Activated naive CD4-positive, alpha-beta T cell treated with anti-CD3 and anti-CD28 coated beads, Interleukin-2, amount 50 U/mL, for 24 hours (primary cell): ENCODE results near the gene ST7.
A peak's percentile ranks its signal among the peaks of the same experiment; 100 is the strongest.
"Not testable (repeated sequence)": the region's sequence is repeated elsewhere in the genome, so short reads cannot be mapped to it uniquely, and the experiment has no call there.

Experiments used
- H3K27ac Mint-ChIP-seq: one replicate; pipeline ENCODE4 v1.8.0; 2021; ENCODE audit warnings: mild to moderate bottlenecking, mixed read lengths
- H3K27me3 Mint-ChIP-seq: one replicate; pipeline ENCODE4 v1.8.0; 2021; ENCODE audit warnings: mixed read lengths
- H3K36me3 Mint-ChIP-seq: one replicate; pipeline ENCODE4 v1.8.0; 2021; ENCODE audit warnings: mixed read lengths
- H3K4me1 Mint-ChIP-seq: one replicate; pipeline ENCODE4 v1.8.0; 2021; ENCODE audit warnings: mixed read lengths
- H3K4me3 Mint-ChIP-seq: one replicate; pipeline ENCODE4 v1.8.0; 2021; ENCODE audit warnings: mild to moderate bottlenecking, mixed read lengths
- H3K9me3 Mint-ChIP-seq: one replicate; pipeline ENCODE4 v1.8.0; 2021; ENCODE audit warnings: mixed read lengths

The ST7 gene

DNA sequence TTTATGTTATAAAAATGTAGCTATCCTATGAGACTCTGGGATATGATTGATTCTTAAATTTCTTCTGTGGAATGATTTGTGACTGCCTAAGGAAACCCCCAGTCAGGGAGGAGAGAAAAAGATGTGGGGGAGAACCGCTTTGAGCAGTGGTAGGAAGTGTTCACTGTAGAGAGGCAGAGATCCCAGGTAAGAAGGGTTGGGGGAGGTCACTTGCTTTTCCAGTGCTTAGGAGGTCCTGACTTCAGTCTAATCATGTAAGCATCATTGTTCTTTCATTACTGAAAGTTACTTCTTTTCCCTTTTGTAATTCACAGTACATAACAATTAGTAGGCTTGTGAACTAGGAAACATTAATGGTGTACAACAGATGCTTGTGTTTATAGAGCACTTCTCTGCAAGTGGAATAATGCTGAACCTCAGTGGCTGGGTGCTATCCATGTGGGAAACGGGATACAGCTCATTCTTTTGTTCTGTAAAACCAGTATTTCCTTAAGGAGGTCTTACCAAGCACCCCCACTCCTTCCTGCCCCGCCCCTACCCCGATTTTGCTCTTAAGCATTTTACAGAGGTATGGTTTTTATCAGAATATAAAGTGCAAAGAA, 165.4 kb downstream of the ST7 start:
- H3K4me3 Mint-ChIP-seq: no peak overlapping the region
- no peaks in the 10 kb centered on the region for H3K27me3 Mint-ChIP-seq
- peaks cover 2% of the 10 kb centered on the region for H3K36me3 Mint-ChIP-seq
- H3K27ac Mint-ChIP-seq: no peak overlapping the region
- H3K9me3 Mint-ChIP-seq: no peaks in the 10 kb centered on the region
- H3K4me1 Mint-ChIP-seq: peaks cover 4% of the 10 kb centered on the region

DNA sequence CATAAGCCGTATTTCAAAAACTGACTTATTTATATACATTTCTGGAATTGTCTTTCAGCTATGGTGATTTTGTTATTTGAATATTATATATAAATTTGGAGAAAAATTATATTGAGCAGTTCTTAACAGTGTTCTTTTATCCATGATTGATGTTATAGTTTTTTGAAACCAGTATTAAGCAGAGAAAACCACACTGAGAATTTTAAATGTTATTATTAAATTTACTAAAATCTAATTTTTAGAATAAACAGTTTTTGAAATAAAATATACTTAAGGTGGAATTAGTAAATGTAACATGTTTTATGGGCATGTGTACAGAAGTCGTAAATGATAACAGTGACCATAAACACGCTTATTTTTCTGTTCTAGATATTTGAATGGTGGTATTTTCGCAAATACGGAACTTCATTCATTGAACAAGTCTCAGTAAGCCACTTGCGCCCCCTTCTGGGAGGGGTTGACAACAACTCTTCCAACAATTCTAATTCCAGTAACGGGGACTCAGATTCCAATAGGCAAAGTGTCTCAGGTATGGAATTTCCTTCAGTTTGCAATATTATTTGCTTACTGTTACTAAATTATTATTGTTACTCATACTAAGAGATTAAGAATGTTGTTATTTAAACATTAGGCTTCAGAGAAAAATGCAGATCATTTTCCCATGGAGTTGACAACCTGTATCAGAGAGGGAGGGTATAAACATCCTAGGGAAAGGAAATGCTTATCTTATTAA, 166.1 kb downstream of the ST7 start:
- H3K4me3 Mint-ChIP-seq: no peak overlapping the region
- H3K4me1 Mint-ChIP-seq: peaks cover 4% of the 10 kb centered on the region
- H3K27me3 Mint-ChIP-seq: no peaks in the 10 kb centered on the region
- H3K9me3 Mint-ChIP-seq: no peaks in the 10 kb centered on the region
- H3K36me3 Mint-ChIP-seq: peaks cover 2% of the 10 kb centered on the region
- no peak overlapping the region for H3K27ac Mint-ChIP-seq

DNA sequence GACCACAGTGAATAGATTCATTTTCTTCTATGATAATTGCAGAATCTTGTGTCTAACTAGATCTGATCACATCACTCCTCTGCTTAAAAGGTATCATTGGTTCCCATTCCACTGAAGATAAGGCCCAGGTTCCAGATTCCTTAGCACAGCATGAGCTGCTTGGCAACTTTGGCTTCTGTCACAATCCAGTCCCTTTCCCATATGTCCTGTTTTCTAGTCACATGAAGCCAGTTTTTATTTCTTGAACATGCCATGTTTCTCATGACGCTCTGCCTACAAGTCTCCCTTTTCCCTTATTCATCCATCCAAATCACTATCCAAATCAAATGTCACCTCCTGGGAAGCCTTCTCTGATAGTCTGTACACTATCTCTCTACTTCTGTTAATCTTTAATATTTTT, 167.0 kb downstream of the ST7 start:
- not testable (repeated sequence) for H3K9me3 Mint-ChIP-seq, H3K27ac Mint-ChIP-seq

DNA sequence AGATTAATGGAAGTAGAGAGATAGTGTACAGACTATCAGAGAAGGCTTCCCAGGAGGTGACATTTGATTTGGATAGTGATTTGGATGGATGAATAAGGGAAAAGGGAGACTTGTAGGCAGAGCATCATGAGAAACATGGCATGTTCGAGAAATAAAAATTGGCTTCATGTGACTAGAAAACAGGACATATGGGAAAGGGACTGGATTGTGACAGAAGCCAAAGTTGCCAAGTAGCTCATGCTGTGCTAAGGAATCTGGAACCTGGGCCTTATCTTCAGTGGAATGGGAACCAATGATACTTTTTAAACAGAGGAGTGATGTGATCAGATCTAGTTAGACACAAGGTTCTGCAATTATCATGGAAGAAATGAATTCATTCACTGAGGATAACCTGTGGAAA, 168.7 kb downstream of the ST7 start:
- H3K4me3 Mint-ChIP-seq, H3K27ac Mint-ChIP-seq, H3K9me3 Mint-ChIP-seq, H3K36me3 Mint-ChIP-seq, H3K4me1 Mint-ChIP-seq, H3K27me3 Mint-ChIP-seq: not testable (repeated sequence)

More for the DNA sequence above, 167.0 kb downstream of the ST7 start:
- not testable (repeated sequence) for H3K4me3 Mint-ChIP-seq, H3K36me3 Mint-ChIP-seq, H3K4me1 Mint-ChIP-seq, H3K27me3 Mint-ChIP-seq

DNA sequence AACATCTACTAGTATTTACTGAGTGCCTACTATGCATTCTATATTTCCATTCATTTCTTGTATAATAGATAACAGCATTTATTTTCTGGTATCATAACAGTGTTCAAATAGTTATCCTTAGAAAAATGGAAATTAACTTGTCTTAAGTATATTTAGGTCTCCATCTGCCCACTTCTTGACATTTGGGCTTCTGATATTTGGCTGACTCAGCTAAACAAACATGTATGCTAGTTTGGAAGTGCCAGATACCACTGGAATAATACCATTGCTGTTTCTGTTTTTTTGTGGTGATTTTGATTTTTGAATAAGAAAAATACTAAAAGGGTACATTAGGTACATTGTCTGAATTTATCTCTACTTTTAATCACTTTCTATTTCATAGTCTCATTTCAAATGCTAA, 169.2 kb downstream of the ST7 start:
- H3K9me3 Mint-ChIP-seq: no peaks in the 10 kb centered on the region
- H3K4me1 Mint-ChIP-seq: peaks cover 4% of the 10 kb centered on the region
- no peak overlapping the region for H3K27ac Mint-ChIP-seq
- H3K27me3 Mint-ChIP-seq: no peaks in the 10 kb centered on the region
- no peak overlapping the region for H3K4me3 Mint-ChIP-seq
- peaks cover 2% of the 10 kb centered on the region for H3K36me3 Mint-ChIP-seq

DNA sequence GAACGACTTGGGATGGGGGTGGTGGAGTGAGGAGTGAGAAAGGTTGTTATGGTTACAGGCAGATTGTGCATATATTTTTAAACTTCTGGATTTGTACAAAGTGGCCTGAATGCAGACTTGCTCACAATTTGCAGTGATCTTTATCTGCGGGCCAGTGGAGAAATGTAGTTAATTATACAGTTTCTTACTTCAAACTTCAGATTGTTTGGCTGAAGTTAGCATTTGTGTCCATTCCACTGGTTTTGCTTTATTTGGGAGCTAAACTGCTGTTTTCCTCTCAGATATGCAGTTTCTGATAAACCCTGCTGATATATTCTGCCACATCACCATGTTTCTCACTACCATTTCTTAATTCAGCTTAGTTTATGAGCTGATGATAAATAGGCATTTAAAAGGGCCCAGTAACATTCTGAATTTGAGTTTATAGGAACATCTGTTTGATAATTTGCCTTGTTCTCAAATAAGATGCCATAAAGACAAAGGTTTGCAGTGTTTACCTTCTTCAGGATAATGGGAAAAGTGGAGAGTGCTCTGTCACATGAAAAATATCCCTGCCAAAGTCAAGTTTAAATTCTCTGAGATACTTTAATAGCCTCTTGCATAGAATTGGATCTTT, 170.1 kb downstream of the ST7 start:
- Mint-ChIP-seq H3K36me3 (peaks cover 2% of the 10 kb centered on the region), H3K4me1 (peaks cover 2% of the 10 kb centered on the region), H3K27me3 (no peaks in the 10 kb centered on the region), H3K4me3 (no peak overlapping the region), H3K9me3 (no peaks in the 10 kb centered on the region), H3K27ac (no peak overlapping the region)

DNA sequence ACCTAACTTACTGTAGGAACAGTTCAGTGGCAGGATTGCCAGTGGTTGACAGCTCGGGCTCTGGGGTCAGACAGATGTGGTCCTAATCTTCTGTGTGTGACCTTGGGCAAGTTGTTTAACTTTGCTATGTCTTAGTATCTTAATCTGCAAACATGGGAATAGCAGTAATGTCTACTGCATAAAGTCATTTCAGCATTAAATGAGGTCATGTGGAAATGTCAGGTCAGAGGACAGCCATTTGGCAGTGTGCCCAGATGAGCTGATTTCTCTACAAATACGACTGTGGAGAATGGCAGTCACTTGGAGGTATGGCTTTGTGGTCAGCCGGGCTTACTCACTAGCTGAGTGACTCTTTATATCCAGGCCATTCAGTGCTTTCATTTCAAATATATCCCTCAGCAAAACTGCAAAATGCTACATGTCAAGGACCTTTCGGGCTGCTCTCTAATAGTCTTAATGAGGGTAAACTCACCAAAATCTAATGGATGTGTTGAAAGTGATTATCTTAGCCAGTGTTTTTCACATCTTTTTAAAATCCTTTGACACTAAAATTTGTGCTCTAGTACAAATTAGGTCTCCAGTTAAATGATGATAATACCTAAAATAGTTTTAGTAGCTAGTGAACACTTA, 171.4 kb downstream of the ST7 start:
- H3K27ac Mint-ChIP-seq: no peak overlapping the region

DNA sequence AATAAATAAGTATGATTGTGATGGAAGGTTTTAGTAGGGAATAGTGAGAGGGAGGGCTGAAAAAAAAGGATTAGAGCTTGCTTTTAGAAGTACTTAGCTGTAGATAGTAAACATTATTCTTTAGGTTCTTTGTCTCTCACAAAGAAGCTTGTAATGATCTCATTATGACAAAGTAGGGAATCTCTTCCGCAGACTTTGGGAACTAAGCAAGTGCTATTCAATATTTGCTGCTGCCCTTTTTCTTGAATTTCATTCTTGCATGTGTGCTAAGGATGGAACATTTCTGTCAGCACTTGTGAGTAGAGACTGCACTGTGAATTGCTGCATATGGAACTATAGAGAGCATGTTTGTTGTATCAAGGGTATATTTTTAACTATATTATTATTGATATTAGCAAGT, 173.4 kb downstream of the ST7 start:
- Mint-ChIP-seq H3K27me3 (no peaks in the 10 kb centered on the region), H3K9me3 (no peaks in the 10 kb centered on the region), H3K4me3 (no peak overlapping the region), H3K27ac (no peak overlapping the region), H3K4me1 (no peaks in the 10 kb centered on the region), H3K36me3 (no peaks in the 10 kb centered on the region)

More for the DNA sequence above, 171.4 kb downstream of the ST7 start:
- H3K27me3 Mint-ChIP-seq: no peaks in the 10 kb centered on the region
- peaks cover 2% of the 10 kb centered on the region for H3K36me3 Mint-ChIP-seq
- H3K4me3 Mint-ChIP-seq: no peak overlapping the region
- no peaks in the 10 kb centered on the region for H3K4me1 Mint-ChIP-seq
- H3K9me3 Mint-ChIP-seq: no peaks in the 10 kb centered on the region

DNA sequence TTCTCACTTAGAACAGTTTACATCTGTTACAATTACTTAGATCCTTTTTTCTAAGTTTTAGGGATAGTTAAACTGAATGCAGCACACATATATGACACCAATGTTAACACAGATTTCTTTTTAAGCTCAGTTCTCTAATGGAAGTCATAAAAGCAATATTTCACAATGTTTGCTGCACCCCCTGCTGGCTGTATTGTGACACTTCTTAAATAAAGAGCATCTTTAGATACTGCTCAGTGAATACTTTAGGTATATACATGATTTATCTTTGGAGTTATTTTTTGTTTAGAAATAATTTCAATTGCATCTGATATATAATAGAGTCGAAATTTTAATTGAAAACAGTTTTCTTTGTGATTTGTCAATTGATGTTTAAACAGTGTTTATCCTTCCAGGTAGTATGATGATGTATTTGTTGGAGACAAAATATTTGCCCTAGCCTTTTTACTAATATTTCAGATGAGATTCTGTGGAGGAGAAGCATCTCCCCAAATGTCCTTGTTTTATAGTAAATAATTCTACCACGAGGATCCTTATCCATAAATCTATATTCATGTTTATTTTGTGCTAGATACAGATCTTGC, 174.4 kb downstream of the ST7 start:
- Mint-ChIP-seq H3K27me3 (no peaks in the 10 kb centered on the region), H3K9me3 (no peaks in the 10 kb centered on the region), H3K36me3 (no peaks in the 10 kb centered on the region), H3K27ac (no peak overlapping the region), H3K4me1 (no peaks in the 10 kb centered on the region), H3K4me3 (no peak overlapping the region)

DNA sequence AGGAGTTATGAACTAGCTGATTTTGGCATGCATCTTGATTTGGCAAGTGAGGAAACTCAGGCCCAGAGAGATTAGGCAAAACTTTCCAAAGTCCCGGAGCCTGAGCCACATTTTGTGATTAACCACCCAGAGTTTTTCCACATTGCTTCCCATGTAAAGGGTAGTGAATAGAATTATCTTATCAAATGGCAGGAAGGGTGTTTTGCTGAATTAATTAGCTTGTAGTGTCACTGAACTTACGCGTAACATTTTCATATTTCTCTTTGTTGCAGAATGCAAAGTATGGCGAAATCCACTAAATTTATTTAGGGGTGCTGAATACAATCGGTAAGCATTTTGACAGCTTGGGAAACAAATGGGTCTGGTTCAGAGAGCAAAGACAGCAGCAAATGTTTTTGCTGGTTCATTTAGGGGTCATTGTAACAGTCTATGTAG, 176.2 kb downstream of the ST7 start:
- Mint-ChIP-seq H3K4me3 (no peak overlapping the region), H3K36me3 (peaks cover 9% of the 10 kb centered on the region), H3K27me3 (no peaks in the 10 kb centered on the region), H3K9me3 (no peaks in the 10 kb centered on the region), H3K4me1 (no peaks in the 10 kb centered on the region), H3K27ac (no peak overlapping the region)

DNA sequence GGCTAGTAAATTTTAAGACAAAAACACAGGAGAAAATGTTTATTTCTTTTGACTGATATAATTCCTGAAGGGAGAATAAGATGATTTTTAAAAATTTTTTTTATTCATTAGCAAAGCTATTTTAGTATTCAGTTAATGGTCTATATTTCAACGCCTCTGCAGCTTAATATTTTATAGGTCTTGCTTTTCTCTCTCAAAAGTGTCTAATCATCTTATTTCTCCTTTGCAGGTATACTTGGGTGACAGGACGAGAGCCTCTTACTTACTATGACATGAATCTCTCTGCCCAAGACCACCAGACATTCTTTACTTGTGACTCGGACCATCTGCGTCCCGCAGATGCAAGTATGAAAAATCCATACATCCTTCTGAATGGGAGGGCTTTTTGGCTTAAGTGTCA, 177.0 kb downstream of the ST7 start:
- H3K27ac Mint-ChIP-seq: no peak overlapping the region
- no peaks in the 10 kb centered on the region for H3K9me3 Mint-ChIP-seq
- no peak overlapping the region for H3K4me3 Mint-ChIP-seq
- H3K4me1 Mint-ChIP-seq: no peaks in the 10 kb centered on the region
- no peaks in the 10 kb centered on the region for H3K27me3 Mint-ChIP-seq
- H3K36me3 Mint-ChIP-seq: peaks cover 9% of the 10 kb centered on the region

DNA sequence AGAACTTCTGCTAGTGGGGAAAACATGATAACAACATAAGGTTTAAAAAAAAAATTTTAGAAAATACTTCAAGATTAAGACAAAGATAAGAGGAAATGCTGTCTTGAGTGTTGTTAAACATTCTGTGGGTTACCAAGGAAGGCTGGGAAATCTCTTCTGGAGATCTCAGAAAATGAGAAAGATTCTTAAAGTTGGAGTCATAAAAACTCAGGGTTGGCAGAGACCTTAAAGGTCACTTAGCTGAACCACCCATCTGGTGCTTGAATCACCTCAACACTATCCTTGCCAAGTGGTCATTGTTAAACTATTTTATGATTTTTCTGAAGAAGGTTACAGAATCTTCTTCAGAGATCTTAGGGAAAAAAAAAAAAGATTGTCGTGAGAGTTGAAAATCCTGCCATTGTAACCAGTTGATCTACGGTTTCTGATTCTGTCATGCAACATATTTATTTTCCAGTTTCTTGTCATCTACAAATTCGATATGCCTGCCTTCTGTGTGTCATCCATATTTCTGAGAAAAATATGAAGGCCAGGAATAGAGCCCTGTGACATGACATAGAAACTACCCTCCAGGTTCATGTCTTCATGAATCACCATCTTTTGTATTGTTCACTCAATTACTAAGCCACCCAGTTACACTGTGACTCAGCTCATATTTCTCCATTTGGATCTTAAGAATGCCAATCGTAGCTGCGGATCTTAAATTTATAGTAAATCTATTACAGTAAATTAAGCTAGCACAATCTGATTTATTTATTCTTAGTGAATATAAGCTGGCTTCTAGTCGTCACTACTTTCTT, 179.2 kb downstream of the ST7 start:
- H3K4me1 Mint-ChIP-seq: no peaks in the 10 kb centered on the region

DNA sequence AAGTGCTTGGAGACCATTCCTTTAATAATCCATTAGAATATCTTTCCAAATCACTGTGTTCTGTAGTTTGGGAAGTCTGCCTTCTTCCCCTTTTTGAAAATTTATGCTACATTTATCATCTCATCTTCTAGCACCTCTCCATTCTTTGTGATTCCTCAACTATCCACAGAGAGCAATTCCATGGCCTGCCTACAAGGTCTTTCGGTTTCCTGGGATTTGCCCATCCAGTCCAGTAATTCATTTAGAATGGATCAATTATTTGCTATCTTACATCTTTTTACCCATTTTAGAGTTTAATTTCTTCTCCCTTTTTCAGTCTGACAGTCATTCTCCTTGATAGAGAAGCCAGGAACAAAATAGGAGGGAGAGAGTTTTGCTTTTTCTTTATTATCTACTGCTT, 179.8 kb downstream of the ST7 start:
- H3K27me3 Mint-ChIP-seq: no peaks in the 10 kb centered on the region
- peaks cover 11% of the 10 kb centered on the region for H3K36me3 Mint-ChIP-seq
- H3K4me1 Mint-ChIP-seq: no peaks in the 10 kb centered on the region
- H3K27ac Mint-ChIP-seq: no peak overlapping the region
- H3K9me3 Mint-ChIP-seq: no peaks in the 10 kb centered on the region
- H3K4me3 Mint-ChIP-seq: no peak overlapping the region

More for the DNA sequence above, 179.2 kb downstream of the ST7 start:
- Mint-ChIP-seq H3K9me3 (no peaks in the 10 kb centered on the region), H3K4me3 (no peak overlapping the region), H3K36me3 (peaks cover 9% of the 10 kb centered on the region), H3K27ac (no peak overlapping the region), H3K27me3 (no peaks in the 10 kb centered on the region)

DNA sequence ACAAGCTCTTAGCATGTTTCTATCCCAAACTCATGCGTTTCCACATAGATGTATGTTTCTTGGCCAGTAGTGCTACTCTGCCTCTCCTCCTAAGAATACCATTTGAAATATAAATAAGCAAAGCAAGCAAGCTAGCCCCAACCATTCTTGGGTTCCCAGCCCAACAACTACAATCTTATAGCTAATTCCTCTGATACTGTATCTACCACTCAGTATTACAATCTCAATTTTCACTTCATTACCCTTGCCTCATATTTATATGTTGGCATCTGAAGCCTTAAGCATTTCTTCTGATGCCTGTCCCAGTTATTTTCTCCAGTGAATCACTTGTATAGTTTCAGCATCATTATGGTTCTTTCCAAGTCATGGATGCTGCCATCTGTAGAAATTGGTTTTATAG, 181.1 kb downstream of the ST7 start:
- no peak overlapping the region for H3K4me3 Mint-ChIP-seq
- H3K27ac Mint-ChIP-seq: peak overlapping the region; percentile 5
- H3K9me3 Mint-ChIP-seq: no peaks in the 10 kb centered on the region
- H3K4me1 Mint-ChIP-seq: no peaks in the 10 kb centered on the region
- H3K27me3 Mint-ChIP-seq: no peaks in the 10 kb centered on the region
- H3K36me3 Mint-ChIP-seq: peaks cover 13% of the 10 kb centered on the region

DNA sequence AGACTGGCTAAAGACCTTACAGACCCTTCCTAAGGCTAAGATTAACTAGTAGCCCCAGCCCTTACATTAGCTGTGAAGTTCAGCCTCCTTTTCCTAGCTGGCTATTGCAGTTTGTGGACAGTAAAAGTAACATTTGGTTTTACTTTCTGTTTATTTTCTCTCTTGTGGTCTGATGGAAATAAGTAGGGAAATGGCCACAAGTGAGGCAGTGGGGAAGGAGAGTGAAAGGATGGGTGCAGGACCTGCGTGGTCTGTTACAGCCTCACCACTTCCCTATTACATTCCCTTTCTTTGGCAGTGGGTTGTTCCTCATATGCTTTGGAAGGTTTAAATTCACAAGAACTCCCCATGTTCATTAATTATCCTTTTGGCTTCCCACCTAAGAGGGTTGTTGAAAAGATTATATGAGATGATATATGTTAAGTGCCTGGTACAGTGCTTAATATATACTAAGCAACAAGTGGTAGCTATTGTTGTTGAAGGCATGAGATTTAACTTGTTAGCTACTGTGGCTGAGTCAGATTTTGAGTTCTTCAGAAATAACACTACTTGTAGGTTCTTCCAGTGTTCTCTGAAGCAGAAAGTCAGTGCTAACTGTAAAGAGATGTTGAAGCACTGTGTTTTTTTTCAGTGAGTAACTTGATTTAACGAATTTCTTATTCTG, 181.7 kb downstream of the ST7 start:
- no peak overlapping the region for H3K4me3 Mint-ChIP-seq
- H3K27ac Mint-ChIP-seq: no peak overlapping the region
- no peaks in the 10 kb centered on the region for H3K27me3 Mint-ChIP-seq
- H3K4me1 Mint-ChIP-seq: no peaks in the 10 kb centered on the region
- peaks cover 13% of the 10 kb centered on the region for H3K36me3 Mint-ChIP-seq
- H3K9me3 Mint-ChIP-seq: no peaks in the 10 kb centered on the region
